Prostate gland (tissue), 2 donors: Measurements from ENCODE around the gene FBXL16. TPM values are rescaled to one million over a fixed set of nuclear protein-coding genes. Genes with fewer than 3 reads are reported as not detected.

Experiments
- DNase-seq: peaks from one replicate; pipeline ENCODE4 v3.0.0-alpha.2; 2019; ENCODE audit warnings: low spot score
- H3K27ac ChIP-seq, 2 donors: fragments of 200-600 bp; sonication (generic); 2 replicates each; pipeline ENCODE4 v1.5.1; 2017 to 2019
- H3K27me3 ChIP-seq: fragments of 200-600 bp; sonication (generic); replicated peaks from 2 replicates; pipeline ENCODE4 v1.5.1; 2019; ENCODE audit not compliant: insufficient read depth
- H3K36me3 ChIP-seq, 2 donors: fragments of 200-600 bp; sonication (generic); 1 replicate in 1 of 2; 2 replicates in 1 of 2; pipeline versions ENCODE4 v1.5.1 to v1.8.1; 2017 to 2019
- H3K4me1 ChIP-seq: fragments of 200-600 bp; sonication (generic); replicated peaks from 2 replicates; pipeline ENCODE4 v1.5.1; 2019
- H3K4me3 ChIP-seq, 2 donors: fragments of 200-600 bp; sonication (generic); 2 replicates each; pipeline ENCODE4 v1.5.1; 2017 to 2019
- H3K9me3 ChIP-seq: fragments of 200-600 bp; sonication (generic); 2 replicates; pipeline ENCODE4 v1.5.1; 2017
- POLR2A ChIP-seq: fragments of 450-650 bp; IDR thresholded peaks from one replicate; pipeline ENCODE4 v1.6.1; 2016; ENCODE audit warnings: antibody characterized with exemption, mild to moderate bottlenecking
- POLR2AphosphoS5 ChIP-seq: sonication (generic); formaldehyde crosslinking; IDR thresholded peaks from one replicate; pipeline ENCODE4 v1.6.1; 2017; ENCODE audit warnings: antibody characterized with exemption
- WGBS: methylation state at CpG from one replicate; pipeline ENCODE4 v1.1.5; 2018; 5-methylcytosine and 5-hydroxymethylcytosine counted together
- intact Hi-C: fragments of 100-400 bp; cut with DNase I; formaldehyde crosslinking; loops from one replicate; pipeline ENCODE4 v1.14.2; 2022
- total RNA-seq, 2 donors: library from RNA; depleted of rRNA; stranded (reverse); fragments of >200 nt; gene quantifications; one replicate each; pipeline ENCODE4 v1.1.0, GENCODE V29; 2016
- TF ChIP-seq, protein P1 (sequence below), 4 experiments: fragments of 200-600 bp in 2 of 4; fragments of 450-650 bp in 2 of 4; sonication (generic) in 2 of 4; IDR thresholded peaks; 1 replicate in 3 of 4; 2 replicates in 1 of 4; pipeline ENCODE4 v1.5.1; 2016 to 2019; ENCODE audit warnings: antibody characterized with exemption in 4 of 4, mild to moderate bottlenecking in 2 of 4, moderate library complexity in 2 of 4

The FBXL16 gene
- total RNA-seq, 2 donors from 2014 or later, result 6.1 to 9.1 TPM

GRCh38 chr16:669666-670065 lies 35.9 kb downstream of the FBXL16 start:
- H3K36me3 ChIP-seq, result peaks cover 17 to 37% of the 10 kb centered on the region in 2 donors
- TF ChIP-seq, protein P1, sequence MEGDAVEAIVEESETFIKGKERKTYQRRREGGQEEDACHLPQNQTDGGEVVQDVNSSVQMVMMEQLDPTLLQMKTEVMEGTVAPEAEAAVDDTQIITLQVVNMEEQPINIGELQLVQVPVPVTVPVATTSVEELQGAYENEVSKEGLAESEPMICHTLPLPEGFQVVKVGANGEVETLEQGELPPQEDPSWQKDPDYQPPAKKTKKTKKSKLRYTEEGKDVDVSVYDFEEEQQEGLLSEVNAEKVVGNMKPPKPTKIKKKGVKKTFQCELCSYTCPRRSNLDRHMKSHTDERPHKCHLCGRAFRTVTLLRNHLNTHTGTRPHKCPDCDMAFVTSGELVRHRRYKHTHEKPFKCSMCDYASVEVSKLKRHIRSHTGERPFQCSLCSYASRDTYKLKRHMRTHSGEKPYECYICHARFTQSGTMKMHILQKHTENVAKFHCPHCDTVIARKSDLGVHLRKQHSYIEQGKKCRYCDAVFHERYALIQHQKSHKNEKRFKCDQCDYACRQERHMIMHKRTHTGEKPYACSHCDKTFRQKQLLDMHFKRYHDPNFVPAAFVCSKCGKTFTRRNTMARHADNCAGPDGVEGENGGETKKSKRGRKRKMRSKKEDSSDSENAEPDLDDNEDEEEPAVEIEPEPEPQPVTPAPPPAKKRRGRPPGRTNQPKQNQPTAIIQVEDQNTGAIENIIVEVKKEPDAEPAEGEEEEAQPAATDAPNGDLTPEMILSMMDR (IDR thresholded peaks at IDR 0.05), result no peak
- TF ChIP-seq POLR2A, result no peak
- TF ChIP-seq POLR2AphosphoS5, result no peak
- intact Hi-C loops, result no loop called here

DNA sequence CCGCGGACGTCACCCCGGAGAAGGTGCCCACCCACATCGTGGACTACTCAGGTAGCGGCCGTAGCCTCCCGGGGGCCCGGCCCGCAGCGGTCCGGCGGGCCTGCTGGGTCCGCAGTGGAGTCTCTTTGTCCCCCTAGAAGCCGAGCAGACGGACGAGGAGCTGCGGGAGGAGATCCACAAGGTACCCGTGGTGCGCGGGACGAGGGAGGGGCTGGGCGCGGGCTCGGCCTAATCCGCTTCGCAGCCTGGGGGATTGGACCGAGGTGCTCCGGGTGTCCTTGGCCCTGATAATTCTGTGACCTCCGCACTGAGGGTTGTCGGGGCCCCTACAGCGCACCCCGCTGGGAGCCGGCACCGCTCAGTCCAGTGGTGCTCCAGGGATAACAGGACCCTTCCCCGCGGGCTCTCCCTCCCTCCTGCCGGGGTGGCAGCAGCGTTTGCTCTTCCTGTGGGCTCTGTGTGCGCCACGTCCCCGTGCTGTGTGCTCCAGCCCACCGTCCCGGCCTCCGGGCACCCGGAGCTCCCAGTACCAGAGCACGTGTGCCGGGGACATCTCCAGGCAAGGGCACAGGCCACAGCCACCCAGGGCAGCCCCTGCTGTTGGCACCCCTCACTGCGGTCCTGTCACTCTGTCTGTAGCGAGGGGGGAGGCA lies 37.0 kb downstream of the FBXL16 start:
- intact Hi-C loops, result no loop called here
- WGBS, result 7% methylated on average over 30 of the region's 50 CpGs

More at GRCh38 chr16:669666-670065, 35.9 kb downstream of the FBXL16 start:
- DNase-seq, result no peak
- 92% methylated on average over 13 of the region's 13 CpGs for WGBS
- no peak overlapping the region for H3K4me3 ChIP-seq
- no peaks in the 10 kb centered on the region for H3K9me3 ChIP-seq
- no peak overlapping the region for H3K27ac ChIP-seq
- no peaks in the 10 kb centered on the region for H3K27me3 ChIP-seq
- peaks cover 7% of the 10 kb centered on the region for H3K4me1 ChIP-seq

GRCh38 chr16:667780-668518 lies 37.7 kb downstream of the FBXL16 start, which contains the start of gene RHOT2:
Gene RHOT2, plus strand, starts transcription at chr16:668132. Its CDS starts 68 bp downstream, at chr16:668200.
- WGBS, result under 1% methylated on average over 75 of the region's 78 CpGs
- intact Hi-C loops, result no loop called here
- TF ChIP-seq POLR2AphosphoS5 (peak; percentile 69), POLR2A (peak; percentile 75)
- TF ChIP-seq, protein P1 (IDR thresholded peaks at IDR 0.05), result peak; percentile 88 to 99 (median 96)

More for the DNA sequence above, 37.0 kb downstream of the FBXL16 start:
- Histone ChIP-seq H3K36me3 (peaks cover 17 to 37% of the 10 kb centered on the region in 2 donors), H3K9me3 (no peaks in the 10 kb centered on the region), H3K27me3 (no peaks in the 10 kb centered on the region), H3K4me1 (peaks cover 7% of the 10 kb centered on the region), H3K27ac (peak overlapping the region; percentile 84 to 86), H3K4me3 (peak overlapping the region; percentile 73 to 99)
- no peak for DNase-seq
- TF ChIP-seq POLR2A (no peak), POLR2AphosphoS5 (no peak)
- TF ChIP-seq, protein P1 (IDR thresholded peaks at IDR 0.05), result no peak

DNA sequence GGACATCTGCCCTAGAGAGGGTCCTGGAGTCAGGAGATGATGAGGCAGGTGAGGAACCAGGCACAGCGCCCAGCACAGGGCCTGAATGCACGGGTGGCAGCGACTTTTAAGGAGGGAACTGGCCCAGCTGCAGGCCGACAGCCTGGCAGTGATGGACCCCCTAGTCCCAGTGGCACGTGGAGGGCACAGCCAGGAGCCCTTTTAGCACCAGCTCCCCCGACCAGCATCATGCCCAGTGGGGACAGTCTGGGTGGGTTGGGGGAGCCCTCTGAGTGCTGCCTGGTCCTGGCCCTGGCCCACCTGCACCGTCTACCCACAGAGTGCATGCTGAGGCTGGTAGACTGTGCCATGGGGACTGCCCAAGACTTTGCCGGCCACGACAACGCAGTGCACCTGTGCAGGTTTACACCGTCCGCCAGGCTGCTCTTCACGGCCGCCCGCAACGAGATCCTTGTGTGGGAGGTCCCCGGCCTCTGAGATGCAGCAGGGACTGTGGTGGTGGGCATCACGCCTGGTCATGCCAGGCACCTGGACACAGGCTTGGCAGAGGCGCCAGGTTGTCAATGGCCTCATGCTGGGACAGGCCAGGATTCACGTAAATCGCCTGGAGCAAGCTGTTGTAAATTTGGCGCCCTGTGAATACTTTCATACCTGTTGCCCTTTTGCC lies 38.4 kb downstream of the FBXL16 start:
- no peak for TF ChIP-seq POLR2AphosphoS5
- TF ChIP-seq POLR2A, result no peak
- TF ChIP-seq, protein P1 (IDR thresholded peaks at IDR 0.05), result no peak
- DNase-seq, result no peak
- intact Hi-C loops, result no loop called here

More at GRCh38 chr16:667780-668518, 37.7 kb downstream of the FBXL16 start, which contains the start of gene RHOT2:
- Histone ChIP-seq H3K4me1 (peaks cover 7% of the 10 kb centered on the region), H3K9me3 (no peaks in the 10 kb centered on the region), H3K36me3 (peaks cover 14 to 30% of the 10 kb centered on the region in 2 donors), H3K4me3 (peak within 1 kb of the TSS; percentile 73 to 99), H3K27me3 (no peaks in the 10 kb centered on the region), H3K27ac (peak within 1 kb of the TSS; percentile 84 to 86)
- peak; percentile 88 for DNase-seq

More for the DNA sequence above, 38.4 kb downstream of the FBXL16 start:
- H3K4me3 ChIP-seq, result no peak overlapping the region
- H3K27me3 ChIP-seq, result no peaks in the 10 kb centered on the region
- no peaks in the 10 kb centered on the region for H3K9me3 ChIP-seq
- peaks cover 9 to 23% of the 10 kb centered on the region in 2 donors for H3K36me3 ChIP-seq
- H3K27ac ChIP-seq, result peak overlapping the region; percentile 29 to 84
- peaks cover 7% of the 10 kb centered on the region for H3K4me1 ChIP-seq
- 70% methylated on average over 22 of the region's 22 CpGs for WGBS
